Measurements from ENCODE around the gene JOSD1. TPM values are rescaled to one million over a fixed set of nuclear protein-coding genes. Genes with fewer than 3 reads are reported as not detected.

The JOSD1 gene

DNA sequence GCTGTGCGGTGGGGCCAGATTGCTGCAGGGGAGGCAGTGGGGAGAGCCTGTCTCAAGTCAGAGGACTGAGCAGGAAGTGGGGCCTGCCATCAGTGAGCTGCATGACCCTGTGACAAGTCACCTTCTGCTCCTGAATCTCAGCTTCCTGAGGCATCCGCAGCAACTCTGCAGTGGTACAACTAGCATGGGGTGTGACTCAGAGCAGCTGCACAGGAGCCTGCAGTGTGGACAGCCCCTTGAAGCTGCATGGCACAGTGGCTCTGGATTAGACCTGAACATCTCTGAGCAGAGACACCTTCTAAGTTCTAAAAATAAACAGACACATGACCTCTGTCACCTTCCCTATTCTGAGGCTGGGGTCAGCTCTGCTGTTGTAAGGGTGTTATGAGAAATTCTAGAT, 62.5 kb downstream of the JOSD1 start:
- no CpG with 5 or more reads among the region's 2 CpGs for WGBS, 2 donors (ENCODE audit: extremely low coverage in 2 of 2, insufficient read length in 2 of 2, insufficient replicate concordance in 1 of 2)
- Histone ChIP-seq H3K27ac (replicated peaks; ENCODE audit: low read length) (no peak overlapping the region), H3K4ac (ENCODE audit: low read length) (no peak overlapping the region)

More for the DNA sequence above, 62.5 kb downstream of the JOSD1 start:
- no peak overlapping the region for H4K8ac ChIP-seq (ENCODE audit: low read depth, low read length)
- H2BK120ac ChIP-seq (ENCODE audit: low read depth, low read length) = no peak overlapping the region
- no peak overlapping the region for H3K9ac ChIP-seq (ENCODE audit: low read depth, low read length, poor library complexity)
- peaks cover 1% of the 10 kb centered on the region for H3K79me1 ChIP-seq (ENCODE audit: low read depth, low read length)
- H2AK5ac ChIP-seq (ENCODE audit: low read depth, low read length) = no peak overlapping the region
- H2BK5ac ChIP-seq (ENCODE audit: low read length) = no peak overlapping the region
- H3K4me1 ChIP-seq (ENCODE audit: control insufficient read depth in 2 of 2, insufficient read depth in 1 of 2, low read depth in 1 of 2, low read length in 2 of 2) = no peaks in the 10 kb centered on the region
- H3K36me3 ChIP-seq (replicated peaks in 1 of 2; ENCODE audit: control insufficient read depth in 2 of 2, insufficient read depth in 2 of 2, low read length in 2 of 2) = peaks cover 29 to 58% of the 10 kb centered on the region in 2 donors
- no peak overlapping the region for H2BK15ac ChIP-seq (ENCODE audit: low read length)
- no peaks in the 10 kb centered on the region for H3K27me3 ChIP-seq (ENCODE audit: control insufficient read depth in 3 of 3, insufficient read depth in 3 of 3, low read depth in 1 of 3, low read length in 3 of 3)
- no peak for DNase-seq (ENCODE audit: low spot score)
- H3K18ac ChIP-seq (ENCODE audit: low read length) = no peak overlapping the region
- H2AFZ ChIP-seq (ENCODE audit: low read length) = no peak overlapping the region
- H3K23ac ChIP-seq (ENCODE audit: low read depth, low read length, poor library complexity) = no peak overlapping the region
- no peak overlapping the region for H3K4me3 ChIP-seq (ENCODE audit: low read length in 2 of 2)
- no peak overlapping the region for H4K91ac ChIP-seq (ENCODE audit: low read depth, low read length, poor library complexity)
- H2BK12ac ChIP-seq (ENCODE audit: low read length) = no peak overlapping the region
- no peak overlapping the region for H3K14ac ChIP-seq (ENCODE audit: low read length)
- no peak overlapping the region for H3K4me2 ChIP-seq (ENCODE audit: insufficient read depth, low read length, poor library complexity, severe bottlenecking)
- H3K9me3 ChIP-seq (replicated peaks in 1 of 2; ENCODE audit: control insufficient read depth in 2 of 2, insufficient read depth in 1 of 2, low read depth in 1 of 2, low read length in 2 of 2) = no peaks in the 10 kb centered on the region

Small RNA genes within 50 kb of the gene (small RNA-seq; reads per million reads assigned to genes)
- gene AL021707.8 (ENCODE audit: insufficient read depth) = not detected
